SHP77 treated with DMSO at 0.1 percent for 48 hours (cell line): ENCODE measurements around the gene SLC25A18.

Experiments
- DNase-seq: peaks from one replicate; lab custom pipeline; 2025; lab: John Stamatoyannopoulos, UW

Gene SLC25A18

DNA sequence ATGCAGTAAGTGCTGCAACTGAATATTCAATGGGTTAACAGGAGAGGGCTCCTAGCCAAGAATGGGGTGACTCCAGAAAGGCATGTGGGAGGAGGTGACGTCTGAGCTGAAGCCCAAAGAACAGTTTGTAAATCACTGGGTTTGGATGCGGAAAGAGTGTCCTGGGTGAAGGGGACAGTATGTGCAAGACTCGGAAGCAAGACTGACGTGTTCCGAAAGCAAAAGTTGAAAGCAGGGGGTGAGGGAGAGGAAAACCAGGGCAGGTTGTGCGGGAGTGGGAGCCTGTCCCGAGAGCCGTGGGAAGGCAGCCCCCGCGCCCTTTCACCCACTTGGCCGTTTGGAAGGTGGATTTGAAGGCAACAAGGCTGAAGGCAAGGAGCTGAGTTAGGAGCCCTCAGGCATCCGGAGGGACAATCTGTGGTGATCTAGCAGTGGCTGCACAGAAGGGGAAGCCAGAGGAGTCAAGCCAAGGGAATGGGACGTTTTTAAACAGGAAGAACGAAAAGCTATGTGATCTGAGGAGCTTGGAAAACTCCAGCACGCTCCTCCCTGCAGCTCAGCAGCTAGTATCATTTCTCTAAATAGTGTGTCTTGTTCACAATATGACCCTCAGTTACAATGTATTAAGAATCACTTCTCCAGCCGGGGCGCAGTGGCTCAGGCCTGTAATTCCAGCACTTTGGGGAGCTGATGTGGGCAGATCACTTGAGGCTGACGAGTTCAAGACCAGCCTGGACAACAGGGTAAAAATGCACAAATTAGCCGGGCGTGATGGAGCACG lies 7.7 kb downstream of the SLC25A18 start:
- DNase-seq: no peak

DNA sequence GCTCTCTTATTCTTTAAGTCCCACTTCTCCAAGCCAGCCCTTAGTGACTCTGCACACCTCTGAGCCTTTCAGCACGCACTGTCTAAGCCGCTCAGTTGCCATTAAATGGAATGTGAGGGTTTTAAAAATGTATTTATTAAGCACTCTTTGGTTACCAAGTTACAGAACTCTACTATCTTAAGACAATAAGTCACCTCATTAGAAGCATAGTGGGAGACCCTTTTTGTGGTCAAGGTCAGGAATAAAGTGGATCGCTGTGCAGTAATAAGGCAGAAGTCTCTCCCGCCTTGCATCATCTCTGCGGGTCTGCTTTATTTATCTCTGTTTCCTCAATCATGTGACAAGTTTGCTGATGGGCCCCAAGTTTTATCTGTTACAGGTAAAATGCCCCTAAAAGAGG lies 11.9 kb downstream of the SLC25A18 start:
- DNase-seq: no peak

DNA sequence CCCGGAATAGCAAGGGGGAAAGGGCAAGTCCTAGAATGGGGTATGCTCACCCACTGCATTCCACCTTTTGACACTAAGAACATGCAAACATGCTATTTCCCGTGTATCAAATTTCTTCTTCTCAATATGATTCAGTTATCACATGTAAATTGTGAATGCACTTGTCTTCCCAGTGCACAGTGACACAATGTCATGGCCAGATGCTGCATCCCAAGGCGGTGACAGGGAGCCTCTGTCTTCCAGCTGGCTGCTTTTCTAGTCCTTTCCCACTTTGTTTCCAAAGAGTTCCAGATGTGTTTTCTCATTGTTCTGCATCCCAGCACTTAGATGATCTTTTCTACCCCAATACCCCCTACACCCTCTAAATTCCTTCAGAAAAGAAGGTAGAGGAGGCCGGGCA lies 12.4 kb downstream of the SLC25A18 start:
- DNase-seq: no peak

DNA sequence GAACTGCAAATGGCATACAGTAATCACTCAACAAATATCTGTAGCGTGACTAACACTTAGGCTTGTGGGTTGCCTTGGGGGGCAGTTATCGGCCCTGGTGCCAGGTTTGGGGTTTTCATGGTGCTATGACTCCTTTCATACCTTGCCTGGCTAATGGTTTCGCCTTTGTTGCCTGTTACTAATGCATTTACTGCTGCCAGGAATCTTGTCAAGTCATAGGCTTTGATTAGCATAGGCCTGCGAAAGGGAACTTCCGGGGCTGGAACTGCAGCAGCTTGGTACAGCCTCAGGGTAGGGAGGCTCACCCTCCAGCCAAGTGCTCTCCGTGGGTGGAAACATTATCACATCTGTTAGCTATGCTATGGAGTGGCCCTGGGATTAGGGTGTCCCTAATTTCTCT lies 13.2 kb downstream of the SLC25A18 start:
- no peak for DNase-seq

DNA sequence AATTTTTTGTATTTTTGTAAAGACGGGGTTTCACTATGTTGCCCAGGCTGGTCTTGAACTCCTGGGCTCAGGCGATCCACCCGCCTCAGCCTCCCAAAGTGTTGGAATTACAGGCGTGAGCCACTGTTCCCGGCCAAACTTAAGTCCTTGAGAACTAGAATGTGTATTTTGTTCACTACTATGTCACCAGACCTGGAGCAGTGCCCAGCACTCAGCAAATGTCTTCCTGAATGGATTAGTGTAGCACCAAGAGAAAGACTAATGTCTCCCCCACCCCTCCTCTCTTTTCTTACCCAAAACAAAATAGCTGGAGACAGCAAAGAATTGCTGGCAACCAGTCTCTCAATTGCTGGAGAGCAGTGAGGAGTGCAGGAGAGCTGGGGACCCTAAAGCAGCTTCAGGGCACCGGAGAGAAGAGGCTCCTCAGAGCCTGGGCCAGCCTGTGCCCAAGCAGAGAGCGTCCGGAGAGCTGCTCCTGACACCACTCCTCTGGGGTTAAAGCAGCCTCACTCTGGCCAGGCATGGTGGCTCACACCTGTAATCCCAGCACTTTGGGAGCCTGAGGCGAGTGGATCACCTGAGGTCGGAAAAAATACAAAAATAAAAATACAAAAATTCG lies 14.9 kb downstream of the SLC25A18 start:
- no peak for DNase-seq

DNA sequence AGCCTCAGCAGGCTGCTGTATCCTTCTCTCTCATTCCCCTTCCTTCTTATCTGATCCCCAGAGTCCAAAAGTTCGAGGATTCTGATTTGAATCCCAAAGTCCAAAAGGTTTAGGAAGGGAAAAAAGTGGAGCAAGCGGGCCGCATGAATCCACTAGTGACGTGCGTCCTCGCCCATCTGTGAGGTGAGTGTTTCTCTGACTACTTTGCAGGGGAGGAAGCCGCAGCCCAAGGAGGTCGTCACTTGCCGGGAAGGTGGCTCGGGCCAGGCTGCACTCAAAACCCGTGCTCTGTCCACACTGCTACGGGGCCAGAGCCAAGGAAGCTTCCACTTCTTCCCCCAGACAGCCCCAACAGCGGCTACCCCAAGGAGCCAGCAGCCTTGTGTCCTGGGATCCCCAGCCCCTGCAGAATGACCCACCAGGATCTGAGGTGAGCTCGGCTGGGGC lies 16.3 kb downstream of the SLC25A18 start:
- no peak for DNase-seq

DNA sequence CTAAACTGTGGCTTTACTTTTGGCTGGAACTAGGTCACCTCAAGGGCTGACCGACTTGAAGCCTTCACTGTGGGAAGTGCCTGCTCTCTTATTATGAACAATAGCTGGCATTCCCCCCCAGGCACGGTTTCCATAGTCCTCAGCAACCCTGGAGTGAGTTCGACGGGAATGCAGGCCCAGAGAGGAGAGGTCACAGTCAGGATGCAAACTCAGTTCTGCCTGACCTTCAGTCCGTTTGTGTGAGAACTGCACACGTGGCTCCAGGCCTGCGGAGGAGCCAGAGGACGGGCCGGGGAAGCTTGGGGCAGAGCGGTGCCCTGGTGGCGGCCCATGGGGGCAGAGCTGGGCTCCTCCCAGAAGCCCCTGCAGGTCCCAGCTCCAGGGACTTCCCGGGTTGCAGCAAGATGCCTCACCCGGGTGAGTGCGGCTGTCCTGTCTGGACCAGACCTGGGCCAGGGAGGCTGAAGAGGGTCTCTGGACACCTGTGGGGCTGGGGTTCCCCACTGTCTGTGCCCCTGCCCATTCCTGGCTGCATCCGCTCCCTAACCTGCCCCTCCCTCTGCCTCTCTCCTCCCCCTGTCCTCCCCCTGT lies 17.2 kb downstream of the SLC25A18 start:
- DNase-seq: no peak

DNA sequence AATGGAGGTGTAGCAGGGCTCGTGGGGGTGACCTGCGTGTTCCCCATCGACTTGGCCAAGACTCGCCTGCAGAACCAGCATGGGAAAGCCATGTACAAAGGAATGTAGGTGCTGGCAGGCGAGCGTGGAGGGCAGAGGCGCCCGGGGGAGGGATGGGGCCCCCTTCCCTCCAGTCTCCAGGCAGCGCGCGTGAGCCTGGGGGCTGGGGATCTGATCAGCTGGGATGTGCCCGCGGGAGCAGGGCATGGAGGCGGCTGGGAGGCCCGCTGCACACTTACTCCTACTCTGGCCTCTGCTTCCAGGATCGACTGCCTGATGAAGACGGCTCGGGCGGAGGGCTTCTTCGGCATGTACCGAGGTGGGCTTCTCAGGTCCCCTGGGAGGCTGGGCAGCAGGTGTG lies 17.8 kb downstream of the SLC25A18 start:
- DNase-seq: no peak

DNA sequence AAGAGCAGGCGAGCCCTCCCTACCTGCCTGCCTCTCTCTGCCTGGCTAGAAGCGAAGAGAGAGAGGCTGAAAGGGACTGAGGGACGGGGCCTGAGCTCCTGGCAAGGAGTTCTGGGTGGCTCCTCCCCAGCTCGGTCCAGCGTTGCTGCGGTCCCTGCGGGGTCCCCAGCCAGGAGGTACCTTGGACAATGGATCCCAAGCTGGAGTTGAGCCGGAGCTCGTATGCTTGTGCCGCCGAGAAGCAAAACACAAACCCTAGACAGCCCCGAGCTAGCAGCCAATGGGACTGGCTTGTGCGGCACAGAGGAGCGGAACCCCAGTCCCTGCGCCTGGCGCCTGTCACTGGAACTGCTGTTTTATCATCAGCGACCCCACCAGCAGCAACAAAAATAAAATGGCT lies 18.3 kb downstream of the SLC25A18 start:
- no peak for DNase-seq

DNA sequence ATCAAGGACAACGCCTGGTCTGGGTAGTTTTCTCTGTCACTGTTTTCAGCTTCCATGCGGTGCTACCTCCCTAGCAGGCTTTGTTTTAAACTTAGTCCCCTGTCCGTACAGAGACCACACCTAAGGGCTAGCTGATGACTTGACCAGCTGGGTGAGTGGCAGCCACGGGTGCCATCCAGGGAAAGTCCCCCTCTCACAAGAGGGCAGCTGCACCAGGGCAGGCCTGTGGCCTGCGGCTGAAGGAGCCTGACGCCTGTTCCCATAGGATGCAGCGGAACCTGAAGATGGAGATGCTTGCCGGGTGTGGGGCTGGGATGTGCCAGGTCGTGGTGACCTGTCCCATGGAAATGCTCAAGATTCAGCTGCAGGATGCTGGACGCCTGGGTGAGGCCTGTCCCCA lies 19.9 kb downstream of the SLC25A18 start:
- no peak for DNase-seq

DNA sequence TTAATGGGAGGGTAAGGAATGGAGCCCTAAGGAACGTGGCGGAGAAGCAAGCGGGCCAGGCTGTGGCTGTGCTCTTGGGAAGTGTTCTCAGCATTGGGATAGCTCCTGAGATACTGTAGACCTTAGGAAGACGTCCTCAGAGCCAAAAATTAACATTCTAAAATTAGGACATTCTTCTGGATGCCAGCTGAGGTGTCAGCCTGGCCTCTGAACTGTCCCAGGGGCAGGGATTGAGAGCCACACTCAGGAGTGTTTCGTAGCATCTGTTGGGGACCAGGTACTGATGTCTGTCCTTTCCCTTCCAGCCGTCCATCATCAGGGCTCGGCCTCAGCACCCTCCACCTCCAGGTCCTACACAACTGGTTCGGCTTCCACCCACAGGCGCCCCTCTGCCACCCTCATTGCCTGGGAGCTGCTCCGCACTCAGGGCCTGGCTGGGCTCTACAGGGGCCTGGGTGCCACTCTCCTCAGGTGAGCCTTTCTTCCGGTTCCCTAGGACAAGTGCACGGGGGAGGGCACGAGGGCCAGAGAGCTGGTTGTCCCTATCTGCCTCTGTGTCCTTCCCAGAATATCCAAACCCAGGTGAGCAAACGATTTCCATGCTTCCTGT lies 23.6 kb downstream of the SLC25A18 start:
- DNase-seq: no peak

DNA sequence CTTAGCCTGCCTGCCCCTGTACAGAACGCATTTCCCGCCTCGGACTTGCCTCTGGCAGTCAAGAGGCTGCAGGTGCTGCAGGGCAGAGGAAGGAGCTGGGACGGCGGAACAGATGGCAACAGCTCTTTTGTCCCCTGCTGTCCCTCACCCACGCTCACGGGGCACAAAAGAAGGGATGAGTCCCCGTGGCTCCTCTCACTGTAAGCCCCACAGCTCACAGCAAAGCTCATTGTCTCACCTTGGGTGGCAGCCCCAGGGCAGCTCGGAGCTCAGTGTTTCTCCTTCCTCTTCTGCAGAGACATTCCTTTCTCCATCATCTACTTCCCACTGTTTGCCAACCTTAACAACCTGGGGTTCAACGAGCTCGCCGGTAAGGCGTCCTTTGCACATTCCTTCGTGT lies 24.3 kb downstream of the SLC25A18 start:
- DNase-seq: no peak

DNA sequence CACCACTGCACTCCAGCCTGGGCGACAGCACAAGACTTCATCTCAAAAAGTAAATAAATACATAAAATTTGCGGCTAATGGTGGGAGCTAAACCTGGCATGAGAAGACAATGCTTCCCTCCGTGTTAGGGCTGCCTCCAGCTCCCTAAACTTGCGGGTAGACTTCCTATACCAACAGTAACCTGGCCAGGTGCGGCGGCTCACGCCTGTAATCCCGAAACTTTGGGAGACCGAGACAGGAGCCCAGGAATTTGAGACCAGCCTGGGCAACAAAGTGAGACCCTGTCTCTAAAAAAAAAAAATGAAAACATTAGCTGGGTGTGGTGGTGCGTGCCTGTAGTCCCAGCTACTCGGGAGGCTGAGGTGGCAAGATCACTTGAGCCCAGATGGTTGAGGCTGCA lies 25.3 kb downstream of the SLC25A18 start:
- no peak for DNase-seq

DNA sequence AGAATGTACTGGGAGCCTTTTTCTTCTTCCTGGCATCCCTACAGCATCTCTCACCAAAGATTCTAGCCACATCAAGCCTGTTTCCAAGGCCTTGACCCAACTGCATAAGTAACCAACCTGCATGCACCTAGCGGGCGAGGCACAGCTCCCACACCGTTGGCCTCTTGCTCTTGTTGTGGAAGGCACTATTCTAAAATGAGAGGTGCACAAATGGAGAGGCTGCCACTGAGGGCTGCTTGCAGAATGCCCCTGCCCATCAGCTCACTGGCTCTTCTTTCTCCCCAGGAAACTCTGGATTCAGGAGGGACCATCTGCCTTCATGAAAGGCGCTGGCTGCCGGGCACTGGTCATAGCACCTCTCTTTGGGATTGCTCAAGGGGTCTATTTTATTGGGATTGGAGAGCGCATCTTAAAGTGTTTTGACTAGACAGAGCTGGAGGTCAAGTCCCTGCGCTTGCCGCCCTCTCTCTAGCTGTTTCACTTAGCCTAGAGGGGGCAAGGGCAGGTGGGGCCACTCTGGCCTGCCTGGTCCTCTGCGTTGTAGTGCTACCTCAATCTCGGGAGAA lies 26.6 kb downstream of the SLC25A18 start:
- no peak for DNase-seq

DNA sequence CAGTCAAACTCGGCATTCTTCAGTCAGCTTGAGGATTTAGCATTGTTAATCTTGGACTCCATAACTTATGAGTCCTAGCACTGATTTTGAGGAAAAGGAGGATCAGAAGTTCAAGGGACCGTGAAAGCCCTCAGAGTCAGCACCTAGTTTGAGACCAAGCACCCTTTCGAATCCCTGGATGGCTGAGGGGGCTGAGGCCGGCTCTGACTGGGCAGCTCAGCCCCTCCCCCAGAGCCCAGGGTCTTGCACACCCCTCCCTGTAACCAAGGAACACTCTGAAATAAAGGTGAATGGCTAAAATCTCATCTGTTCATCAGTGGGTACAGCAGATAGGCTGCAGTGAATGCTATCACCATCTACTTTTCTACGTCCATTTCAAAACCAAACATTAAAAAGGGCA lies 27.3 kb downstream of the SLC25A18 start:
- no peak for DNase-seq

DNA sequence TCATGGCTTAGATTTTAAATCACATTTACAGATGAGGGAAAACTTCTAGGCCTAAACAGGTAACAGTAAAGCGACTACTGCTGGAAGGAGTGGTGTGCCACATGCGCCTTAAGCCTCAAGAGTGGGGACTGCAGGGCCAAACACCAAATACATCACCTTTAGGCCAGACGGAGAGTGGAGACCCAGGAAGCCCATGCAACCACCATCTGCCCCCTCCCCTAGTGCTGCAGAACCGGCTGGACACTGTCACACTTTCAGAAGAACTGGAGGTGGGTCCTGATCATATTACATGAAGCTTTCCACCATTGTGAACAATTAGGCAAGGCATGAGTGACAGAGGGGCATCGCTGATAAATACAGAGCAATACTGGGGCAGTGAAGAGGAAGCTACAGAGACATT lies 28.9 kb downstream of the SLC25A18 start:
- no peak for DNase-seq

DNA sequence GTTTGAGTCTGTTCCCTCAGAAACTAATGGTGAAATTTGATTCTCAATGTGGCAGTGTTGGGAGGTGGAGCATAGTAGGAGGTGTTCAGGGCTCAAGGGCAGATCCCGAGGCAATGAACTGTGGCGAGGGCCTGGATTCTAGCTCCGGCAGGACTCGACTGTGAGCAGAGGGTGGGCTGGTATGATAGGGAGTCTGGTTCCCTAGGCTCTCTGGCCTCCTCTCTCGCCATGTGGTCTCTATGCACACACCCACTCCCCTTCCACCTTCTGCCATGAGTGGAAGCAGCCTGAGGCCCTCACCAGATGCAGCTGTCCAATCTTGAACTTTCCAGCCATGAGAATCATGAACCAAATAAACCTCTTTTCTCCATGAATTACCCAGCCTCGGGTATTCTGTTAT lies 32.9 kb downstream of the SLC25A18 start:
- DNase-seq: no peak

DNA sequence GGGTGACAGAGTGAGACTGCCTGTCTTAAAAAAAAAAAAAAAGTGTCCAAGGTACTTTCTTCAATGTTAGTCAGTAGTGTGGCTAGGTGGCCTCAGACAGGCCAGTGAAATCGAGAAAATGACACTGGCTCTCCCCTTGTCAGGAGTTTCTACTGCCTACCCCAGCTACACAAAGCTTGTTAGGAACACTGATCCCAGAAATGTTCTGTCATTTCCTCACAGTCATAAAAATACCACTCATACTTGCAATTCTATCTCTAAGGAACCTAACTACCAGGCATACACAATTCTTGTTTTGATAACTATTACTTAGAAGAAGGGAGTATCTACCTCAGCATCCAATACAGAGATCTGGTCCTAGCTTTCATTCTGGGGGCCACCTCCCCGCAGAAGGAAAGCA lies 33.9 kb downstream of the SLC25A18 start:
- no peak for DNase-seq

DNA sequence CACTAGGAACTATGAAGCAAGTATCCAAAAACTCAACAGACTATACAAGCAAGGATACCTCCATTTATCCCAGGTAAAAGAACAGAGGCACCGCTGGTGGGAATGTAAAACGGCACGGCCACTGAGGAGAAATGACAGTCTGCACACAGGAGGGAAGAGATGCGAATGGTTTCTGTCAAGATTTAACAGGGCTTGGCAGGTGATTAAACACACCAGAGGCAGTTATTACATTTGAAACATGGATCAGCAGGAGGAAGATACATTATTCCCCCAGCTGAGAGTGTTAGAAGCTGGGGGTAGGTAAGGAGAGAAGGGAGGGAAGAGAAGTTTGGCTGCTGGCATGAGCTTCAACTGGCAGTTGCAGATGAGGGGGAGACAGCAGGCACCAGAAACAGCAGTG lies 35.0 kb downstream of the SLC25A18 start:
- no peak for DNase-seq

DNA sequence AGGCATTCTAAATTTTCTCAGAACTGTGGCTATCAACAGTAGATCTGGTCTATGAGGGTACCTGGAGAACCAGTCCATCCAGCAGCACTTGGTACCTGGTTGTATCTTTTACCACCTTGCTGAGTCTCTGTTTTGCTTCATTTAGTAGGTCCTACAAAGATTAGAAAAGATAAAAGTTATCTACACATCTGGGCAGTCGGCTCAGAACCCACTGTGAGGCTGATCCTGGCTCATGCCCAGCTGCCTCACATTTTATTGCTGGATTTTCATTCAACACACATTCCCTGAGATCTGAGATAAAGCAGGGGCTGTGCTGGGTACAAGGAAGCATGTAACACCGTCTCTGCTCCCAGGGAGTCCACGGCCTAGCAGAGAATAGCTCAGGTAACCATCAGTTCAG lies 37.7 kb downstream of the SLC25A18 start:
- no peak for DNase-seq

DNA sequence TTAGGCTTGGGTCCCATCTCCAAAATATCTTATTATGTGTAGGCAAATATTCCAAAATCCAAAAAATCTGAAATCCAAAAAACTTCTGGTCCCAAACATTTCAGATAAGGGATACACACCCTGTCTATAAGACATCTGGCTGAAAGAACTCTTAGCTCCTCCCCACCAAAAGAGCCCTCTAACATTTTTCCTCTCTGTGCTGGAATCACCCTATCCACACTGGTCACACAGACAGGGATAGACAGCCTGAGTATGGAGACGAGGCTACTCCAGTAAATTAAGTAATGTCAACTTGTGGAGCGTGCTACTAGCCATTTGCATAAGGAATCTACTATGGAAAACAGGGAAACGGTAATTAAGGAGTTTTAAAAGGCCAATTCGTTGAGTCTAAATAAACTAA lies 40.4 kb downstream of the SLC25A18 start:
- no peak for DNase-seq

DNA sequence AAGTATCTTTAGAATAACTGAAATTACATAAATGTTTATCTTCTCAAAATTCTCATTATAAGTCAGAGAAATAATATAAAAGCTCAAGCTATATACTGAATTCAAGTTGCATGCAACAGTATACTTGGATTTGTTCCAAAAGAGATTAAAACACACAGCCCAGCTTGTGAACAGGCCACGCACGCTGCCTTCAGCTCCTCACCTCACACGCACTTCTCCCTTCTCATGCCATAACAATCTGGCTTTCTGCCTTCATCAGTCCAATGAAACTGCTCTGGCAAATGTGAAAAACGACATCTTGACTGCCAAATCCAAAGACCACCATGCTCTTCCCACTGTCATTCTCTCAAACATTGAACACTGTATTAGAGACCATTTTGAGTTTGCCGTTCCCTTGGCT lies 43.2 kb downstream of the SLC25A18 start:
- DNase-seq: no peak
